Astrocyte of the hippocampus (primary cell): ENCODE data around the gene SCD5.

Source experiments
- DNase-seq: peaks from one replicate; pipeline ENCODE4 v3.0.0; 2011; ENCODE audit warnings: low read depth, low spot score

Gene SCD5

GRCh38 chr4:82737354-82737753, 61.2 kb downstream of the SCD5 start:
- no peak for DNase-seq

- peak; percentile 82 for DNase-seq
Observed at GRCh38 chr4:82733636-82734035, 65.0 kb downstream of the SCD5 start.

GRCh38 chr4:82728301-82728700, 70.3 kb downstream of the SCD5 start:
- no peak for DNase-seq

- no peak for DNase-seq
Observed at GRCh38 chr4:82726596-82726995, 72.0 kb downstream of the SCD5 start.

- DNase-seq = peak; percentile 47
Observed at GRCh38 chr4:82721819-82722423, 76.7 kb downstream of the SCD5 start.

GRCh38 chr4:82718162-82718940, 80.2 kb downstream of the SCD5 start:
- peak; percentile 46 for DNase-seq

GRCh38 chr4:82715731-82716617, 82.6 kb downstream of the SCD5 start:
- peak; percentile 19 for DNase-seq

GRCh38 chr4:82713856-82714255, 84.7 kb downstream of the SCD5 start:
- DNase-seq = no peak

- DNase-seq = no peak
Observed at GRCh38 chr4:82712561-82712960, 86.0 kb downstream of the SCD5 start.

GRCh38 chr4:82711158-82711785, 87.3 kb downstream of the SCD5 start:
- no peak for DNase-seq

GRCh38 chr4:82710197-82710929, 88.2 kb downstream of the SCD5 start:
- peak; percentile 23 for DNase-seq

- no peak for DNase-seq
Observed at GRCh38 chr4:82708982-82709381, 89.6 kb downstream of the SCD5 start.

GRCh38 chr4:82706349-82707000, 92.1 kb downstream of the SCD5 start:
- DNase-seq = peak; percentile 40

- DNase-seq = peak; percentile 40
Observed at GRCh38 chr4:82705928-82706300, 92.7 kb downstream of the SCD5 start.

- DNase-seq = no peak
Observed at GRCh38 chr4:82705169-82705927, 93.2 kb downstream of the SCD5 start.

- DNase-seq = no peak
Observed at GRCh38 chr4:82704156-82704555, 94.4 kb downstream of the SCD5 start.

- no peak for DNase-seq
Observed at GRCh38 chr4:82698412-82698811, 100.2 kb downstream of the SCD5 start.

GRCh38 chr4:82697561-82697960, 101.0 kb downstream of the SCD5 start:
- no peak for DNase-seq

- DNase-seq = no peak
Observed at GRCh38 chr4:82696117-82696860, 102.3 kb downstream of the SCD5 start.
